HG03039 (cell line): Measurements from ENCODE around the gene RNU1-2.
A peak's percentile ranks its signal among the peaks of the same experiment; 100 is the strongest.
"Not testable (repeated sequence)": the region's sequence is repeated elsewhere in the genome, so short reads cannot be mapped to it uniquely, and the experiment has no call there.

Experiments
- ATAC-seq: cut with Tn5 transposase; IDR thresholded peaks from one replicate; pipeline ENCODE4 v1.9.1; 2021; ENCODE audit warnings: mild to moderate bottlenecking, moderate library complexity; ENCODE audit not compliant: unreplicated experiment

The RNU1-2 gene

DNA sequence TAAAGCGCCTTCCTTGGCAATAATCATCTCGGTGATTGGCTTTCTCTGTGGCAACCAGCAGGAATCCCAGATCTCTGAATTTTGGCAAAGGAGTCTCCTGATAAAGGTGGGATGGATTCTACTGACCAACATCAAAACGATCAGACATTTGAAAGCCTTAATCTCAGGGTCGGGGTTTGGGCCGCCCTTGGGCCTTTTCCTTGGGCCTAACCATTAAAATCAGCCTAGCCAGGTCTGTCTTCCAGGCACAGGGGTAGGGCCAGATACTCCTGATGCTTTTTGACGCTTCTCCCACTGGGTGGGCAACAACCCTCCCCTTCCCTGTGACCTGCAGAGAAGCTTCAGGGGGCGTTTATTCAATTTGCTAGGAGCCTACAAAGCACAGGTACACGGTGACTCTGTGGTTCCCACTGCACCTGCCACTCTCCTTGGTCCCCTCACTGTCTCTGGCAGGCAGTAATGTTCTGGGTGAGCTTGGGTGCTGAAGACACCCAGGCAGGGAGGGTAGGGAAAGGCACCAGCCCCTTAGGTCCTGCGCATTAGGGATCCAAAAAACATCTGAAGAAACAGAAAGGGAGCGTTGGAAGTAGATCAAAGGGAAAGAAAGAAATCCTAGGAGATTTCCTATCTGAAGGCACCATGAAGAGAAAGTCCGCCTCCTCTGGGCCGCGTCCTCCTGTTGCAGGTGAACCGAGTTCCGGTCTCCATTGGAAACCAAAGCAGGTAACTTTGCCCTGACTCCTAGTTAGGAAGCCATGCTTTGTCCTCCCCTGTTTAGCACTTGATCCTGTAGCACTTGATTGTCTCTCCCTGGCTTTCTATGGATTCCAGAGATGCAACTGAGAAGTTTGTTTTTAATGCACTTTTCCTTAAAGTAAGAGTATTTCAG lies 12.3 kb downstream of the RNU1-2 start:
- no peak for ATAC-seq

DNA sequence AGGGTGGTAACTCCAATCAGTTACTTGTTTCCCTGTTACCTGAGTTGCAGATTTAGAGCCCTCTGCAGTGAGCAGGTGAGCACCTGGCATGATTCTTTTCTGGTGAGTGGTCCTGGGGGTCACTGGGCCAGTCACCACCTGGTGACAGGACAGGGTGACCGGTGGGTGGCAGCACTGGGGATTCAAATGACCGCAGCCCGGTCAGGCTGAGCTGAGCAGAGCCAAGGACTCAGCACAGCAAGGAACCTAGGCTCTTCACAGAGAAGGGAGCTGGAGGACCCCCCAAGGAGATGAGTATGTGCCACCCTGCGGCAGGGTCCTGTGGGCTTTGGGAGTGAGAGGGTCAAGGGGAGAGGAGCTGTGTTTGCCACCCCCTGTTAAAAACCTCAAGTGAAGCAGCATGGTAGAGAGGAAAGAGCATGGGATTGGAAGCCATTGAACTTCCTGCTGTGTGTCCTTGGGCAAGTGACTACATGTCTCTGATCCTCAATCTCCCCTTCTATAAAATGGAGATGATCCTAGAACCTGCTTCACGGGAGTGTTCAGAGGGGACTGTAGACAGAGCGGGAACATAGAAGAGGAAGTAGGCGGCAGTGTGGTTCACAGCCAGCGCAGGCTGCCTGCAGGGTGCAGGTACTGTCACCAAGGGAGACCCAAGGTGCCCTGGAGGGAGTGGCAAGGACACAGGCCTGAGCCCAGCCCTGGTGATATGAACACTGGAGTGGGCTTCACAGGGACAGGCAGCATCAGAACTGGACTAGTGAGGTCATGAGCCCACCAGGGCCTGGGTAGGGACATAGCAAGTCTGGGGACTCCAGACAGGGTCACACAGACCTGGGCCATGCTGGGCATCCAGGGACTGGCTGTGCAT lies 16.3 kb downstream of the RNU1-2 start:
- not testable (repeated sequence) for ATAC-seq

- not testable (repeated sequence) for ATAC-seq
Observed at GRCh38 chr1:16912742-16913141, 17.0 kb downstream of the RNU1-2 start.

DNA sequence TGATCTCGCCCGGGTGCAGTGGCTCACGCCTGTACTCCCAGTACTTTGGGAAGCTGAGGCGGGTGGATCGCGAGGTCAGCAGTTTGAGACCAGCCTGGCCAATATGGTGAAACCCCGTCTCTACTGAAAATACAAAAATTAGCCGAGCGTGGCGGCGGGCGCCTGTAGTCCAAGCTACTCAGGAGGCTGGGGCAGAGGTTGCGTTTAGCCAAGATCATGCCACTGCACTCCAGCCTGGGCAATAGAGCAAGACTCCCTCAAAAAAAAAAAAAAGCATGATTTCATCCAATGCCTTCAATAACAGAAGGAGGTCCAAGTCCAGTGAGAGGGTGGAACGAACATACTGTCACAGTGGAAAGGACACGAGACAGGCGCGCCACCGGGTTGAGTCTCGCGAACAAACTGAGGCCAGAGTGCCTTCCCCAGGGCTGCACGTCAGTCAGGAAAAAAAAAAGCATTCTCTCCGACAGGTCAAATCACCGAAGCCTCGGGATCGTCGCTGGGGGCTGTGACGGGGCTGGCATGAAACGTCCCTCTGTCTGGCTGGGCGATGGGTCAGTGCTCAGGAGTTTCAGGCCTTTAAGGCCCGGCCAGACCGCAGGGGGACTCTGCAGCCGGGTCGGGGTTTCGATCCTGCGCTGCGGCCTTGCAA lies 17.5 kb downstream of the RNU1-2 start:
- ATAC-seq, result no peak

DNA sequence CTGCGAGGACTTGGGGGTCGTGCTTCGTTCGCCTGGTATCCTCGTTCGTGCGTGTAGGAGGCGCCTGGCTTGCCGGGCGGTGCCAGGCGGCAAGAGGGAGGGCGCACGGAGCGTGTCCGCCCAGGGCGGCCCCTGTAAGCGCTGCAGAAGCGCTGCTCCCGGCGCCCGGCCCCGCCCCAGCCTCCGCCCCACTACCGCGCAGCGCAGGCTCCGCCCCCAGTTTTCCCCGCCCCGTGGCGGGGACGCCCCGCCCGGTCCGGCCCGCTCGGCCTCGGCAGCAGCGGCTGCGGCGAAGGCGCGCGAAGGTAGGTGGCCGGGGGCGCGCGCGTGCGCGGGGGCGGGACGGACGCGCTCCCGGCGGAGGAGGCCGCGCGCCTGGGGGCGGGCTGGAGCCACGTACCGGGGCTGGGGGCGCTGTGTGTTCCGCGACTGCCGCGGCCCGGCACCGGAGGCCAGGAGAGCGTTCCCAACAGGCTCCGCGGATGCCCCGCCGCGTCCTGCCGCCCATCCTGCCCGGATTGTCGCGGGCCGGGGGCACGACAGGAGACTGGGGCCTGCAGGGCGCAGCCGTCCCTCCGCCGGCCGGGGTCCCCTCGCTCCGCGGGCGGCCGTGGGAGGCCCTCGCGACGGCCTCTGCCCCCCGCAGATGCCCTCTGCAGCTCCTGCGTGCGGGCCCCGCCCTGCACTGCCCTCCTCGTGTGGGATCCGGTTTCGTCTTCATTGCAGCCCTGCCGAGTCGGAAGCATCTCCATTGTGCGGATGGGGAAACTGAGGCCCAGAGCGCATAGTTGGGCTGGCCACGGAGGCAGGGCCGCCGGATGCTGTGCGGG lies 18.3 kb downstream of the RNU1-2 start:
- peak; percentile 74 for ATAC-seq

DNA sequence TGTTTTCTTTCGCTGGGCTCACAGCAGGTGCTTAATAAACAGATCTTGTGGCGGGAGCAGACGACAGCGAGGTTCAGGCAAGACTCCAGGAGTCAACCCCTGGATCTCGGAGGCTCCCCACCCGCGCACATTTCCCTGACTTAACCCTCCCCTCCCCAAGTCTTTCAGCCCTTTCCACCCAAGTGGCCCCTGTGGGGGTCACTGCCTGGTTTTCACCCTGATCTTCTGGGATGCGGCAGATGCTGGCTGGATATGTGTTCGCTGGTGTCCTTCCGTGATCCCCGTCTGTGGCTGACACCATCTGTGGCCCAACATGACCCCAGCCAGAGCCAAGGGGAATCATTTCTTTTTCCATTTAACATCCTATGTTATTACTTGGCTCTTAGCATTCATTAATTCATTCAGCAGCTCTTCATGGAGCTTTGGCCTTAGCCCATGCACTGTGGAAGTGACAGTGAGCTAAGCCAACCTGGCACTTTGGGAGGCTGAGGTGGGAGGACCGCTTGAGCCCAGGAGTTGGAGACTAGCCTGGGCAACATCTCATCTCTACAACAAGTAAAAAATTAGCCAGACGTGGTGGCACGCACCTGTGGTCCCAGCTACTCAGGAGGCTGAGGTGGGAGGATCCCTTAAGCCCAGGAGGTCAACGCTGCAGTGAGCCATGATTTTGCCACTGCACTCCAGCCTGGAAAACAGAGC lies 19.3 kb downstream of the RNU1-2 start:
- not testable (repeated sequence) for ATAC-seq

DNA sequence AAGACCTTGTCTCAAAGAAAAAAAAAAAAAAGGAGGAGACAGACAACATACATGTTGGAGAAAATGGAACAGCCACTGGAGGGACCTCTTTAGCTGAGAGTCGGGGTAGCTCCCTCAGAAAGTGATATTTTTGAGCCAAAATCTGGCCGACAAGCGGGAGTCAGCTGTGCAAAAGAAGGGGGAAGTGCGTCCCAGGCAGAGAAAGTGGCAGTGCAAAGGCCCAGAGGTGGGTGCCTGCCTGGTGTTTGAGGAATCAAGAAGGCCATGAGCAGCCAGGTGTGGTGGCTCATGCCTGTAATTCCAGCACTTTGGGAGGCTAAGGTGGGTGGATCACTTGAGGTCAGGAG lies 19.8 kb downstream of the RNU1-2 start:
- ATAC-seq, result no peak

DNA sequence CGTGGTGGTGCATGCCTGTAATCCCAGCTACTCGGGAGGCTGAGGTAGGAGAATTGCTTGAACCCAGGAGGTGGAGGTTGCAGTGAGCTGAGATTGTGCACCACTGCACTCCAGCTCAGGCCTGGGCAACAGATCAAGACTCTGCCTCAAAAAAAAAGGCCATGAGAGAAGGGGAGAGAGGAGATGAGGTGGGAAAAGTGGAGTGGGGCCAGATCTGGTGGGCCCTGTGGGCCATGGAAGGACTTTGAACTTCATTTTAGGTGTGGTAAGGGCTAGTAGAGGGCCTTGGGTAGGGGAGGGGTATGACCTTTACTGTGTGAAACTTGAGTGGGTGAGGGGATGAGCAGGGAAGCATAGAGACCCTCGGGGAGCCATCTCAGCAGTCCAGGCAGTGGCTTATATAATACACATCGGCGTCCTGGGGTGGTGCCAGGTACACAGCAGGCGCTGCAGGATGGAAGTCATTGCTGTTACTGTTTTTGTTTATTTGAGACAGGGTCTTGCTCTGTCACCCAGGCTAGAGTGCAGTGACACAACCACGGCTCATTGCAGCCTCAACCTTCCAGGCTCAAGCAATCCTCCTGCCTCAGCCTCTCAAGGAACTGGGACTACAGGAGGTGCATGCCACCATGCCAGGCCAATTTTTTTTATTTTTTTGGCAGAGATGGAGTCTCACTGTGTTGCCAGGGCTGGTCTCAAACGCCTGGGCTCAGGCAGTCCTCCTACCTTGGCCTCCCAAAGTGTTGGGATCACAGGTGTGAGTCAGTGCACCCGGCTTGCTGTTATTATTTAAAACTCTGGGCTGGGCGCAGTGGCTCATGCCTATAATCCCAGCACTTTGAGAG lies 20.5 kb downstream of the RNU1-2 start:
- ATAC-seq, result not testable (repeated sequence)

DNA sequence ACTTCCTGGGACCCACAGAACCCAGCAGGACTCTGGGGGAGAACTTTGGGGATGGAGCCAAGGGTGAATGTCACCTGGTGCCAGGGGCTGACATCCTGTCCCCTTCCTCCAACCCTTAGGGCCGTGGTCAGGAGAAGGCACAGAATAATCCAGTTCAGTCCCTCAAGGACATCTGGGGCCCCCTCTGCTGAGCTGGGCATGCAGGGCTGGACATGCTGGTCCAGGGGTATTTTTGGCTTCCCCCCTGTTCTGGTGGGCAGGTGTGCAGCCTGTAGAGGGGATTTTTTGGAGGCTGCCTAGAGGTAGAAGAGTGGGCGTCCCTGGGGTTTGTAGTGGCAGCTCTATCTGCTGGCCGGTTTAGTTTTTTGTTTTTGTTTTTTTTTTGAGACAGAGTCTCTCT lies 22.6 kb downstream of the RNU1-2 start:
- no peak for ATAC-seq

DNA sequence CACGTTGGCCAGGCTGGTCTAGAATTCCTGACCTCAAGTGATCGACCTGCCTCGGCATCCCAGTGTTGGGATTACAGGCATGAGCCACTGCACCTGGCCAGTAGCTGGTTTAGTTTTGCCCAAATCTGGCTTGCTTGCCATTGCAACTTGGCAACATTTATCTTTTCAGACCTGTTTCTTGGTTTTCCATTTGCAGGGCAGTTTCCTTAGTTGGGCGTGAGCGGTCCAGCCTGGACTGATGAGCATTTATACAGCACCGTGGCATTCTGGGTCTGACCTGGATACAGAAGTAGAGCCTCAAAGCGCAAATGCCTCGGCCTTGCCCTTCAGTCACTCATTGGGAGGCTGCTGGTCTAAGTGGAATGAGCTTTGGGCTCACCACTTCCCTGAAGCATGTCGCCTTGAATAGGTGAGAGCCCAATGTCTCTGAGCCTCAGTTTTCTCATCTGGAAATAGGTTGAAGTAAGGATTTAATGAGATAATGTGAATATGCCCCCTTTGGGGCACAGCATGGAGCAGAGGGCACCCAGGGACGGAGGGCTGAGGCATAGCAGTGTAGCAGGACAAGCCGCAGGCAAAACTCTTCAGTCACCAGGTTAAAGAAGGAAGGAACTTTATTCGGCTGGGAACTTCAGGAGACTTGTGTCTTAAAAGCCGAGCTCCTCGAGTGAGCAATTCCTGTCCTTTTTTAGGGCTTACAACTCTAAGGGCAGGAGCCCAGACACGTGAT lies 23.3 kb downstream of the RNU1-2 start:
- not testable (repeated sequence) for ATAC-seq

GRCh38 chr1:16920951-16921350 lies 25.2 kb downstream of the RNU1-2 start:
- ATAC-seq, result no peak

GRCh38 chr1:16921391-16922185 lies 25.8 kb downstream of the RNU1-2 start, which contains the start of gene CROCC:
Gene CROCC (plus strand): TSS chr1:16921931. CDS start chr1:16922019, 88 bp downstream.
- ATAC-seq, result no peak

- no peak for ATAC-seq
Observed at GRCh38 chr1:16922466-16922865, 26.7 kb downstream of the RNU1-2 start.

- no peak for ATAC-seq
Observed at GRCh38 chr1:16922885-16923431, 27.2 kb downstream of the RNU1-2 start.

DNA sequence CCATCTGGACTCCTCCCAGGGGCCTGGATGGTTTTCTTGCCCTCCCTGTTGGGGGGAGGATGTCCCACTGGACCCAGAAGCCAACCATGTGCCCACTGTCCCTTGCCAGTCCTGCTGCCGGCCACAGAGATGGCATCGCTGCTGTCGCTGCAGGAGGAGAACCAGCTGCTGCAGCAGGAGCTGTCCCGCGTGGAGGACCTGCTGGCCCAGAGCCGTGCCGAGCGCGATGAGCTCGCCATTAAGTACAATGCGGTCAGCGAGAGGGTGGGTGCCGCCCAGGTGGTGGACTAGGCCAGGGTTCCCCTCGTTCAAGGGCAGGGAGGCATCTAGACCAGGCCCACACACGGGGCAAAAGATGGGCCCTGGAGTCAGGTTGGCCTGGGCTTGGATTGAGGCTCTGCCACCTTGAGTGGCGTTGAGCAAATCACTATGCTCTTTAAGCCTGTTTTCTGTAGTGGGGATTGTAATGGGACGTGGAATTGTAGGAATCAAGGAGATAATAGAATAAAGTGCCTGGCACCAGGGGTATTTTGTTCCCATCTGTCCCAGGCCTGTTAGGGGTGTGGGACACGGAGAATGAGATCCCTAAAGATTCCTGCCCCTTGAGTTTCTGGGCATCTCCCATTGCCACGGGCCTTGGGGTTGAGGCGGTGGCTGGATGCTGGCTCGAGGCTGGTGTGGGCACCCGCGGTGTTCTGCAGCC lies 28.6 kb downstream of the RNU1-2 start:
- no peak for ATAC-seq

- ATAC-seq, result no peak
Observed at GRCh38 chr1:16924919-16925477, 29.2 kb downstream of the RNU1-2 start.
